GM12878 (cell line): Measurements from ENCODE around the gene TDRD9. TPM values are rescaled to one million over a fixed set of nuclear protein-coding genes. Genes with fewer than 3 reads are reported as not detected.

Source experiments
- ATAC-seq: fragments of 200-7000 bp; cut with Tn5 transposase; 3 replicates; pipeline ENCODE4 v1.9.1; 2020; ENCODE audit warnings: mild to moderate bottlenecking, moderate library complexity
- BruUV-seq: library from RNA; stranded (reverse); fragments of 400-500 nt; replicated peaks from 2 replicates; lab custom pipeline; 2021; lab: Mats Ljungman, UMichigan
- CTCF ChIA-PET: fragments of 300-600 bp; sonication (Branson Sonifier 250); formaldehyde crosslinking; extraction: SDS; loops from one replicate; lab custom pipeline; 2021; ENCODE audit warnings: inconsistent platforms; lab: Yijun Ruan, JAX
- POLR2A ChIA-PET: fragments of 350-600 bp; formaldehyde crosslinking; extraction: SDS; loops from one replicate; lab custom pipeline; 2021; ENCODE audit warnings: inconsistent platforms; lab: Charles Lee
- RAD21 ChIA-PET: fragments of 300-600 bp; sonication (Branson Sonifier 250); formaldehyde crosslinking; loops from one replicate; lab custom pipeline; 2023; ENCODE audit warnings: antibody characterized with exemption; ENCODE audit not compliant: unreplicated experiment; lab: Charles Lee
- SMC1A ChIA-PET: fragments of 300-600 bp; sonication (Branson Sonifier 250); formaldehyde crosslinking; loops from one replicate; lab custom pipeline; 2023; ENCODE audit not compliant: unreplicated experiment, uncharacterized antibody; lab: Charles Lee
- DNase-seq: peaks from one replicate; pipeline ENCODE4 v3.0.0-alpha.2; 2011; ENCODE audit warnings: low read depth, low spot score
- FAIRE-seq: peaks from 3 replicates; lab custom pipeline; 2011; peaks lifted over from hg19 to GRCh38; lab: Jason Lieb, UNC
- H2AFZ ChIP-seq: 2 replicates; pipeline ENCODE4 v1.6.0; 2011; ENCODE audit warnings: low read depth, low read length, control low read depth; ENCODE audit not compliant: control insufficient read depth
- H3K27ac ChIP-seq: 2 replicates; pipeline ENCODE4 v1.5.1; 2011; ENCODE audit warnings: control low read depth; ENCODE audit not compliant: control insufficient read depth, insufficient read depth
- H3K27me3 ChIP-seq, 2 experiments: replicated peaks in 1 of 2; 2 replicates each; pipeline versions ENCODE4 v1.6.0 to v1.6.1; 2011; ENCODE audit warnings: low read length in 1 of 2; ENCODE audit not compliant: control insufficient read depth in 2 of 2, insufficient read depth in 2 of 2
- H3K36me3 ChIP-seq, 2 experiments: 2 replicates each; pipeline ENCODE4 v1.5.1; 2011; ENCODE audit warnings: low read length in 1 of 2; ENCODE audit not compliant: control insufficient read depth in 2 of 2, insufficient read depth in 2 of 2
- H3K4me1 ChIP-seq: 2 replicates; pipeline ENCODE4 v1.6.1; 2011; ENCODE audit warnings: mild to moderate bottlenecking, low read length, moderate library complexity, mixed read lengths; ENCODE audit not compliant: control insufficient read depth, insufficient read depth
- H3K4me2 ChIP-seq: 2 replicates; pipeline ENCODE4 v1.6.0; 2011; ENCODE audit warnings: control low read depth; ENCODE audit not compliant: control insufficient read depth, insufficient read depth
- H3K4me3 ChIP-seq: fragments of 200-600 bp; sonication (generic); 2 replicates; pipeline ENCODE4 v1.5.1; 2016
- H3K79me2 ChIP-seq: 2 replicates; pipeline ENCODE4 v1.6.0; 2011; ENCODE audit warnings: low read length; ENCODE audit not compliant: control insufficient read depth, insufficient read depth
- H3K9ac ChIP-seq: 2 replicates; pipeline ENCODE4 v1.8.0; 2011; ENCODE audit warnings: low read length, control low read depth, mixed read lengths; ENCODE audit not compliant: control insufficient read depth, insufficient read depth
- H3K9me3 ChIP-seq: replicated peaks from 3 replicates; pipeline ENCODE4 v1.5.1; 2011; ENCODE audit warnings: mild to moderate bottlenecking, low read length; ENCODE audit not compliant: control insufficient read depth, insufficient read depth
- H4K20me1 ChIP-seq: 2 replicates; pipeline ENCODE4 v1.6.0; 2011; ENCODE audit not compliant: control insufficient read depth, insufficient read depth
- ATF3 ChIP-seq: IDR thresholded peaks from 2 replicates; pipeline ENCODE4 v1.6.1; 2011; ENCODE audit warnings: low read depth, mild to moderate bottlenecking, low read length, moderate library complexity, borderline replicate concordance; ENCODE audit errors: extremely low read depth
- ATF7 ChIP-seq: fragments of 450-650 bp; IDR thresholded peaks from 2 replicates; pipeline ENCODE4 v1.6.1; 2016; ENCODE audit warnings: low read depth, mild to moderate bottlenecking
- CBX5 ChIP-seq: sonication (generic); IDR thresholded peaks from 2 replicates; pipeline ENCODE4 v1.6.1; 2016; ENCODE audit warnings: low read depth, moderate library complexity, mild to moderate bottlenecking, inconsistent platforms
- CHD2 ChIP-seq: IDR thresholded peaks from 2 replicates; pipeline ENCODE4 v1.6.1; 2011; ENCODE audit warnings: low read depth, low read length, improper control_type of control experiment, borderline replicate concordance
- CTCF ChIP-seq, 3 experiments: IDR thresholded peaks in 2 of 3; conservative IDR thresholded peaks in 1 of 3; 2 replicates each; pipeline ENCODE4 v1.5.1; 2011; ENCODE audit warnings: low read depth in 3 of 3, low read length in 3 of 3, mild to moderate bottlenecking in 3 of 3, control low read depth in 2 of 3, moderate library complexity in 2 of 3, inconsistent platforms in 1 of 3, mixed read lengths in 1 of 3; ENCODE audit not compliant: control insufficient read depth in 2 of 3, insufficient read depth in 1 of 3; ENCODE audit errors: extremely low read depth in 1 of 3
- IRF5 ChIP-seq: fragments of 450-650 bp; IDR thresholded peaks from 2 replicates; pipeline ENCODE4 v1.6.1; 2017; ENCODE audit warnings: borderline replicate concordance
- NR2F1 ChIP-seq: fragments of 450-650 bp; conservative IDR thresholded peaks from 2 replicates; pipeline ENCODE4 v1.6.1; 2017; ENCODE audit warnings: mild to moderate bottlenecking
- POLR2AphosphoS2 ChIP-seq: IDR thresholded peaks from 2 replicates; pipeline ENCODE4 v1.6.1; 2011; ENCODE audit warnings: low read depth, mild to moderate bottlenecking, low read length, improper control_type of control experiment, moderate library complexity
- RCOR1 ChIP-seq: conservative IDR thresholded peaks from 2 replicates; pipeline ENCODE4 v1.6.1; 2012; ENCODE audit warnings: low read depth, low read length, improper control_type of control experiment
- RELA ChIP-seq: fragments of 450-650 bp; IDR thresholded peaks from 2 replicates; pipeline ENCODE4 v1.8.0; 2014; ENCODE audit warnings: borderline replicate concordance; ENCODE audit not compliant: partially characterized antibody
- RFX5 ChIP-seq: IDR thresholded peaks from 2 replicates; pipeline ENCODE4 v1.6.1; 2011; ENCODE audit warnings: low read depth, low read length, improper control_type of control experiment
- SMAD5 ChIP-seq: IDR thresholded peaks from 2 replicates; pipeline ENCODE4 v1.6.1; 2016; ENCODE audit warnings: antibody characterized with exemption, low read depth
- TARDBP ChIP-seq: IDR thresholded peaks from 2 replicates; pipeline ENCODE4 v1.6.1; 2016; ENCODE audit warnings: borderline replicate concordance
- ZBTB40 ChIP-seq: fragments of 450-650 bp; IDR thresholded peaks from 2 replicates; pipeline ENCODE4 v1.6.1; 2016; ENCODE audit warnings: mild to moderate bottlenecking, moderate library complexity, borderline replicate concordance
- WGBS: methylation state at CpG from one replicate; pipeline ENCODE4 v1.1.6; 2016; ENCODE audit warnings: low lambda C conversion rate; ENCODE audit not compliant: insufficient replicate concordance, insufficient coverage; ENCODE audit errors: missing lambda C conversion rate; 5-methylcytosine and 5-hydroxymethylcytosine counted together
- in situ Hi-C: fragments of 300-500 bp; cut with MboI; formaldehyde crosslinking; loops from 9 replicates; pipeline ENCODE4 v1.14.3; 2018; ENCODE audit warnings: mixed read lengths
- intact Hi-C: fragments of 100-400 bp; cut with micrococcal nuclease; formaldehyde crosslinking; loops from one replicate; pipeline ENCODE4 v1.14.2; 2022; ENCODE audit not compliant: unreplicated experiment
- polyA plus RNA-seq, 11 experiments: library from polyadenylated mRNA; depleted of rRNA in 4 of 11; unstranded in 6 of 11; stranded (reverse) in 5 of 11; fragments of >200 nt; fragmentation: Nextera tagmentation in 4 of 11; fragmentation: Illumina TruSeq in 1 of 11; extraction: Ambion mirVana in 4 of 11; extraction: Trizol in 1 of 11; gene quantifications; 1 replicate in 1 of 11; 2 replicates in 10 of 11; pipeline versions ENCODE4 v1.2.1 to v1.2.3, GENCODE V29; 2011 to 2016; ENCODE audit warnings: inconsistent platforms in 2 of 11, missing spikeins in 2 of 11, low read depth in 1 of 11
- total RNA-seq, 4 experiments: library from RNA; depleted of rRNA in 3 of 4; stranded (reverse); fragments of >200 nt in 3 of 4; fragmentation: Illumina TruSeq in 1 of 4; extraction: Trizol in 1 of 4; gene quantifications; 2 replicates each; pipeline versions ENCODE4 v1.2.1 to v1.2.3, GENCODE V29; 2013 to 2021
- TF ChIP-seq, protein P1 (sequence below): fragments of 450-650 bp; IDR thresholded peaks from 2 replicates; pipeline ENCODE4 v1.6.1; 2017; ENCODE audit warnings: mild to moderate bottlenecking, low read depth, inconsistent platforms; ENCODE audit not compliant: poor library complexity, severe bottlenecking

TDRD9 gene
- total and polyA plus RNA-seq, 10 of the 15 experiments (the other 5 are each of a cell fraction or from before 2014, with no cell fraction given), result 0.12 TPM; not detected in 9

GRCh38 chr14:103998027-103998426 is 69.8 kb downstream of the TDRD9 start:
- H3K79me2 ChIP-seq, result no peaks in the 10 kb centered on the region
- 55% methylated on average over 10 of the region's 10 CpGs for WGBS
- CTCF ChIA-PET, result no interaction called here
- no peaks in the 10 kb centered on the region for H3K4me1 ChIP-seq
- H3K27me3 ChIP-seq, result peaks cover 4 to 5% of the 10 kb centered on the region in 2 experiments; a peak in 3 of 4 replicates
- H3K27ac ChIP-seq, result no peak overlapping the region
- in situ Hi-C loops (no loop called here), intact Hi-C loops (no loop called here)
- POLR2A ChIA-PET, result no interaction called here
- no TSS peak for BruUV-seq
- FAIRE-seq, result no peak
- no peaks in the 10 kb centered on the region for H3K36me3 ChIP-seq
- no peak for DNase-seq
- no peaks in the 10 kb centered on the region for H3K9me3 ChIP-seq
- H3K4me2 ChIP-seq, result no peak overlapping the region
- H4K20me1 ChIP-seq, result no peaks in the 10 kb centered on the region
- SMC1A ChIA-PET, result no interaction called here
- H3K9ac ChIP-seq, result no peak overlapping the region
- H2AFZ ChIP-seq, result no peak overlapping the region
- RAD21 ChIA-PET, result no interaction called here
- no peak overlapping the region for H3K4me3 ChIP-seq
- ATAC-seq, result no peak
- TF ChIP-seq RCOR1, result no peak
- TF ChIP-seq, protein P1, sequence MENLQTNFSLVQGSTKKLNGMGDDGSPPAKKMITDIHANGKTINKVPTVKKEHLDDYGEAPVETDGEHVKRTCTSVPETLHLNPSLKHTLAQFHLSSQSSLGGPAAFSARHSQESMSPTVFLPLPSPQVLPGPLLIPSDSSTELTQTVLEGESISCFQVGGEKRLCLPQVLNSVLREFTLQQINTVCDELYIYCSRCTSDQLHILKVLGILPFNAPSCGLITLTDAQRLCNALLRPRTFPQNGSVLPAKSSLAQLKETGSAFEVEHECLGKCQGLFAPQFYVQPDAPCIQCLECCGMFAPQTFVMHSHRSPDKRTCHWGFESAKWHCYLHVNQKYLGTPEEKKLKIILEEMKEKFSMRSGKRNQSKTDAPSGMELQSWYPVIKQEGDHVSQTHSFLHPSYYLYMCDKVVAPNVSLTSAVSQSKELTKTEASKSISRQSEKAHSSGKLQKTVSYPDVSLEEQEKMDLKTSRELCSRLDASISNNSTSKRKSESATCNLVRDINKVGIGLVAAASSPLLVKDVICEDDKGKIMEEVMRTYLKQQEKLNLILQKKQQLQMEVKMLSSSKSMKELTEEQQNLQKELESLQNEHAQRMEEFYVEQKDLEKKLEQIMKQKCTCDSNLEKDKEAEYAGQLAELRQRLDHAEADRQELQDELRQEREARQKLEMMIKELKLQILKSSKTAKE, result no peak
- no peak for TF ChIP-seq CHD2
- TF ChIP-seq TARDBP, result no peak
- no peak for TF ChIP-seq POLR2AphosphoS2
- no peak for TF ChIP-seq RELA
- no peak for TF ChIP-seq ATF7
- no peak for TF ChIP-seq ZBTB40
- no peak for TF ChIP-seq ATF3
- TF ChIP-seq SMAD5, result no peak
- TF ChIP-seq CTCF (IDR thresholded peaks at IDR 0.05 in 2 of 3, conservative IDR thresholded peaks at IDR 0.05 in 1 of 3; ENCODE audit: control insufficient read depth in 2 of 3, extremely low read depth in 1 of 3, insufficient read depth in 1 of 3, low read depth in 3 of 3, low read length in 3 of 3), result no peak
- no peak for TF ChIP-seq CBX5
- TF ChIP-seq RFX5, result no peak
- no peak for TF ChIP-seq IRF5
- no peak for TF ChIP-seq NR2F1
